Neural cell (in vitro differentiated cells): ENCODE data around the gene NDST3. TPM values are rescaled to one million over a fixed set of nuclear protein-coding genes. Genes with fewer than 3 reads are reported as not detected.

ENCODE experiments used
- H2AFZ ChIP-seq: fragments of 200-600, 300-800 bp; sonication (generic), shearing (Covaris generic); 2 replicates; pipeline ENCODE4 v1.6.0; 2014; ENCODE audit warnings: low read depth, mild to moderate bottlenecking, antibody characterized with exemption, low read length, moderate library complexity
- H3F3A ChIP-seq: fragments of 200-600 bp; shearing (Covaris generic); 2 replicates; pipeline ENCODE4 v1.6.1; 2016; ENCODE audit warnings: mild to moderate bottlenecking, moderate library complexity, mixed read lengths, antibody characterized with exemption, low read length; ENCODE audit not compliant: insufficient read depth, poor library complexity, severe bottlenecking
- H3K27ac ChIP-seq: fragments of 200-600, 300-800 bp; sonication (generic), shearing (Covaris generic); 2 replicates; pipeline ENCODE4 v1.5.1; 2014; ENCODE audit warnings: mild to moderate bottlenecking, low read length, moderate library complexity
- H3K27me3 ChIP-seq: fragments of 300-800, 200-600 bp; sonication (generic), shearing (Covaris generic); 2 replicates; pipeline ENCODE4 v1.6.0; 2014; ENCODE audit warnings: mild to moderate bottlenecking, low read depth, low read length, moderate library complexity; ENCODE audit not compliant: insufficient read depth
- H3K36me3 ChIP-seq: fragments of 300-800, 200-600 bp; sonication (generic), shearing (Covaris generic); 2 replicates; pipeline ENCODE4 v1.5.1; 2014; ENCODE audit warnings: mild to moderate bottlenecking, antibody characterized with exemption, low read length, moderate library complexity; ENCODE audit not compliant: insufficient read depth
- H3K4me2 ChIP-seq: fragments of 300-800, 200-600 bp; sonication (generic), shearing (Covaris generic); 2 replicates; pipeline ENCODE4 v1.6.0; 2014; ENCODE audit warnings: mild to moderate bottlenecking, low read length
- H3K4me3 ChIP-seq: fragments of 300-800, 200-600 bp; sonication (generic), shearing (Covaris generic); 2 replicates; pipeline ENCODE4 v1.5.1; 2014; ENCODE audit warnings: mild to moderate bottlenecking, low read length, moderate library complexity
- H3K79me2 ChIP-seq: fragments of 200-600 bp; shearing (Covaris generic); replicated peaks from 2 replicates; pipeline ENCODE4 v1.6.0; 2014; ENCODE audit warnings: mild to moderate bottlenecking, low read length, moderate library complexity; ENCODE audit not compliant: insufficient read depth
- H3K9ac ChIP-seq: fragments of 300-800, 200-600 bp; sonication (generic), shearing (Covaris generic); 2 replicates; pipeline ENCODE4 v1.6.1; 2016; ENCODE audit warnings: mild to moderate bottlenecking, low read length, mixed read lengths
- H3K9me2 ChIP-seq: fragments of 200-600 bp; shearing (Covaris generic); 2 replicates; pipeline ENCODE4 v1.6.1; 2016; ENCODE audit warnings: mild to moderate bottlenecking, low read length, mixed read lengths; ENCODE audit not compliant: insufficient read depth
- H3K9me3 ChIP-seq: fragments of 200-600, 300-800 bp; sonication (generic), shearing (Covaris generic); 2 replicates; pipeline ENCODE4 v1.6.1; 2016; ENCODE audit warnings: mild to moderate bottlenecking, mixed run types, low read length, moderate library complexity, mixed read lengths
- H4K20me1 ChIP-seq: fragments of 200-600 bp; shearing (Covaris generic); 2 replicates; pipeline ENCODE4 v1.6.1; 2016; ENCODE audit warnings: mild to moderate bottlenecking, mixed run types; ENCODE audit not compliant: insufficient read depth
- CTCF ChIP-seq: fragments of 450-650 bp; IDR thresholded peaks from 2 replicates; pipeline ENCODE4 v1.5.1; 2014; ENCODE audit warnings: antibody characterized with exemption, mild to moderate bottlenecking, moderate library complexity; ENCODE audit not compliant: poor library complexity, severe bottlenecking
- EP300 ChIP-seq: fragments of 450-650 bp; conservative IDR thresholded peaks from 2 replicates; pipeline ENCODE4 v1.6.1; 2014; ENCODE audit warnings: antibody characterized with exemption, mild to moderate bottlenecking, moderate library complexity; ENCODE audit not compliant: poor library complexity, severe bottlenecking
- EZH2 ChIP-seq: fragments of 200-600, 300-800 bp; shearing (Covaris generic), sonication (generic); IDR thresholded peaks from 2 replicates; pipeline ENCODE4 v1.6.1; 2014; ENCODE audit warnings: antibody characterized with exemption, low read length, borderline replicate concordance, mild to moderate bottlenecking; ENCODE audit not compliant: insufficient read depth, poor library complexity, severe bottlenecking
- MXI1 ChIP-seq: fragments of 450-650 bp; conservative IDR thresholded peaks from 2 replicates; pipeline ENCODE4 v1.6.1; 2014; ENCODE audit warnings: antibody characterized with exemption, mild to moderate bottlenecking; ENCODE audit not compliant: poor library complexity, severe bottlenecking
- POLR2AphosphoS5 ChIP-seq: IDR thresholded peaks from 2 replicates; pipeline ENCODE4 v1.6.1; 2012
- RAD21 ChIP-seq: fragments of 450-650 bp; conservative IDR thresholded peaks from 2 replicates; pipeline ENCODE4 v1.6.1; 2014; ENCODE audit warnings: antibody characterized with exemption, mild to moderate bottlenecking, moderate library complexity
- REST ChIP-seq: IDR thresholded peaks from 2 replicates; pipeline ENCODE4 v1.6.1; 2012; ENCODE audit warnings: borderline replicate concordance
- SMC3 ChIP-seq: fragments of 450-650 bp; conservative IDR thresholded peaks from 2 replicates; pipeline ENCODE4 v1.6.1; 2014; ENCODE audit warnings: antibody characterized with exemption, mild to moderate bottlenecking, moderate library complexity; ENCODE audit not compliant: poor library complexity
- TAF1 ChIP-seq: IDR thresholded peaks from 2 replicates; pipeline ENCODE4 v1.6.1; 2012; ENCODE audit warnings: low read depth
- polyA plus RNA-seq: library from polyadenylated mRNA; depleted of rRNA; stranded (reverse); fragments of >200 nt; gene quantifications from 2 replicates; pipeline ENCODE4 v1.2.3, GENCODE V29; 2014

NDST3 gene
- polyA plus RNA-seq, 1 donor from 2014 or later: 4.0 TPM

- Histone ChIP-seq H2AFZ (no peak overlapping the region), H3K4me2 (no peak overlapping the region)
Measured at GRCh38 chr4:118175506-118175905, 141.2 kb downstream of the NDST3 start.

GRCh38 chr4:118177126-118177525 lies 142.8 kb downstream of the NDST3 start:
- H3K4me3 ChIP-seq: no peak overlapping the region
- no peaks in the 10 kb centered on the region for H3K79me2 ChIP-seq
- H3K4me2 ChIP-seq: no peak overlapping the region
- H3K9me3 ChIP-seq: no peaks in the 10 kb centered on the region
- H2AFZ ChIP-seq: no peak overlapping the region
- no peaks in the 10 kb centered on the region for H3K9me2 ChIP-seq
- no peaks in the 10 kb centered on the region for H3F3A ChIP-seq
- H3K27ac ChIP-seq: no peak overlapping the region
- H4K20me1 ChIP-seq: no peaks in the 10 kb centered on the region
- H3K27me3 ChIP-seq: no peaks in the 10 kb centered on the region
- no peaks in the 10 kb centered on the region for H3K36me3 ChIP-seq
- H3K9ac ChIP-seq: no peak overlapping the region
- no peak for TF ChIP-seq SMC3
- TF ChIP-seq EP300: no peak
- TF ChIP-seq EZH2: no peak
- no peak for TF ChIP-seq RAD21
- no peak for TF ChIP-seq TAF1
- TF ChIP-seq REST: no peak
- no peak for TF ChIP-seq POLR2AphosphoS5
- TF ChIP-seq MXI1: no peak

More at GRCh38 chr4:118175506-118175905, 141.2 kb downstream of the NDST3 start:
- H3K27ac ChIP-seq: no peak overlapping the region
- no peaks in the 10 kb centered on the region for H3K27me3 ChIP-seq
- H3K9ac ChIP-seq: no peak overlapping the region
- no peaks in the 10 kb centered on the region for H3F3A ChIP-seq
- H3K9me2 ChIP-seq: no peaks in the 10 kb centered on the region
- H3K4me3 ChIP-seq: no peak overlapping the region
- no peaks in the 10 kb centered on the region for H4K20me1 ChIP-seq
- H3K9me3 ChIP-seq: no peaks in the 10 kb centered on the region
- H3K79me2 ChIP-seq: no peaks in the 10 kb centered on the region
- no peaks in the 10 kb centered on the region for H3K36me3 ChIP-seq
- no peak for TF ChIP-seq EZH2
- TF ChIP-seq EP300: no peak
- TF ChIP-seq POLR2AphosphoS5: no peak
- TF ChIP-seq REST: no peak
- no peak for TF ChIP-seq RAD21
- no peak for TF ChIP-seq TAF1
- TF ChIP-seq MXI1: no peak
- no peak for TF ChIP-seq SMC3
- TF ChIP-seq CTCF: no peak
